Measurements from ENCODE around the gene CLEC2B.
A peak's percentile ranks its signal among the peaks of the same experiment; 100 is the strongest.

CLEC2B gene

DNA sequence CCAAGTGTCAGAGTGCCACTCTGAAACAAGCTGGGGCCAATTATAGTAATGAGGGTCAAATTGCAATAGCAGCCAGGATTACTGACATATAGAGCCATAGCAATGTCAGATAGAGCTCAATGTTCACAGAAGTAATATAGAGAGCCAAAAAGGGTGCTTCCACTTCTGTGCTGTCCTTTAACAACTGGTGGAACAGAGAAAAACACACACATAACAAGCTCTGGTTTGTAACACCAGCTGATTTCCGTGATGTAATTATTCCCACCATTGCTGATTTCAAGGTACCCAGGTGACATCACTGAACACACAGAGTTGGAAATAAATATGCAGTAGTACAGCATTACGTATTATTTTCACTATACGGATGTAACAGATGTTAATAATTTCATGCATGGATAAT is 3.0 kb upstream of the CLEC2B start:
- H3K4me3 ChIP-seq (ENCODE audit: control insufficient read depth, low read depth, low read length), result no peak overlapping the region
- TF ChIP-seq, protein P1, sequence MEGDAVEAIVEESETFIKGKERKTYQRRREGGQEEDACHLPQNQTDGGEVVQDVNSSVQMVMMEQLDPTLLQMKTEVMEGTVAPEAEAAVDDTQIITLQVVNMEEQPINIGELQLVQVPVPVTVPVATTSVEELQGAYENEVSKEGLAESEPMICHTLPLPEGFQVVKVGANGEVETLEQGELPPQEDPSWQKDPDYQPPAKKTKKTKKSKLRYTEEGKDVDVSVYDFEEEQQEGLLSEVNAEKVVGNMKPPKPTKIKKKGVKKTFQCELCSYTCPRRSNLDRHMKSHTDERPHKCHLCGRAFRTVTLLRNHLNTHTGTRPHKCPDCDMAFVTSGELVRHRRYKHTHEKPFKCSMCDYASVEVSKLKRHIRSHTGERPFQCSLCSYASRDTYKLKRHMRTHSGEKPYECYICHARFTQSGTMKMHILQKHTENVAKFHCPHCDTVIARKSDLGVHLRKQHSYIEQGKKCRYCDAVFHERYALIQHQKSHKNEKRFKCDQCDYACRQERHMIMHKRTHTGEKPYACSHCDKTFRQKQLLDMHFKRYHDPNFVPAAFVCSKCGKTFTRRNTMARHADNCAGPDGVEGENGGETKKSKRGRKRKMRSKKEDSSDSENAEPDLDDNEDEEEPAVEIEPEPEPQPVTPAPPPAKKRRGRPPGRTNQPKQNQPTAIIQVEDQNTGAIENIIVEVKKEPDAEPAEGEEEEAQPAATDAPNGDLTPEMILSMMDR (conservative IDR thresholded peaks at IDR 0.05; ENCODE audit: control insufficient read depth, insufficient read depth, low read depth, low read length), result no peak
- no peak for DNase-seq (ENCODE audit: low read depth)

GRCh38 chr12:9870286-9870866 is 1.2 kb upstream of the CLEC2B start:
- peak overlapping the region; percentile 65 for H3K4me3 ChIP-seq (ENCODE audit: control insufficient read depth, low read depth, low read length)
- TF ChIP-seq, protein P1 (conservative IDR thresholded peaks at IDR 0.05; ENCODE audit: control insufficient read depth, insufficient read depth, low read depth, low read length), result no peak
- DNase-seq (ENCODE audit: low read depth), result peak; percentile 49

DNA sequence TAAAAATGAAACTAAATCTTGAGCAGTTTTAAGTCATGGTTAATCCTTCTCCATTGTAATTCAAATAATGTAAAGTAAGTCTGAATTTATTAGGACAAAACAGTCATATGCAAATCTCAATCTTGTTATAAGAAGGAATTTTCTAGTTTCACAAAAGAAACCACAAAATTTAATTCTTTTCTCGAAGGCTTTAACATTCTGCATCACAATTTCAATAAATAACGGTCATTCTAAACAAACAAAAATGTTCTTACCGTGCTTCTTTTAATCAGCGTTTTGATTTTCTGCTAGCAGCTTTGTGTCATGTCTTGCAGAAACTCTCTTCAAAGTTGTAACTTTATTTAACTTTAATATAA is 225 bp downstream of the CLEC2B start:
- H3K4me3 ChIP-seq (ENCODE audit: control insufficient read depth, low read depth, low read length), result peak overlapping the region; percentile 65
- TF ChIP-seq, protein P1 (conservative IDR thresholded peaks at IDR 0.05; ENCODE audit: control insufficient read depth, insufficient read depth, low read depth, low read length), result no peak
- DNase-seq (ENCODE audit: low read depth), result no peak

- TF ChIP-seq, protein P1 (conservative IDR thresholded peaks at IDR 0.05; ENCODE audit: control insufficient read depth, insufficient read depth, low read depth, low read length), result no peak
- peak; percentile 39 for DNase-seq (ENCODE audit: low read depth)
- H3K4me3 ChIP-seq (ENCODE audit: control insufficient read depth, low read depth, low read length), result peak overlapping the region; percentile 65
These were observed 798 bp downstream of the CLEC2B start for GRCh38 chr12:9868311-9868801.

GRCh38 chr12:9867531-9867930 is 1.6 kb downstream of the CLEC2B start:
- peak; percentile 14 for DNase-seq (ENCODE audit: low read depth)
- TF ChIP-seq, protein P1 (conservative IDR thresholded peaks at IDR 0.05; ENCODE audit: control insufficient read depth, insufficient read depth, low read depth, low read length), result no peak
- peak overlapping the region; percentile 65 for H3K4me3 ChIP-seq (ENCODE audit: control insufficient read depth, low read depth, low read length)

DNA sequence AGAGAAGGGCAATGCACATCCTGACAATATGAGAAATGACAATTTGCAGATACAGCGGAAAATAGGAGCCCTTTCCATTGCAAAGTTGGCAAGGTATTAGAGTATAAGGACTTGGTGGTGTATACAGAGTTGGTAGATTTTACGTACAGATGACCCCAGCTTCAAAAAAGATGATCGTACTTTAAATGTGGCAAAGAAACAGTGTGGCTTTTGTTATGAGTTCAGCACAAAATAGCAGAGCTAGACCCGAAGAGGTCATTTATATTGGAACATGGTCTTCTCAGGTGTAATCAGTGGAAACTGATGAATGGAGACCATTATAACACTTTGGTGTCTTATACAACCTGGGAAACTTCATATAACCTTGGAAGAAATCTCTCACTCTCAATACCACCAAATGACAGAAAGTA is 2.3 kb downstream of the CLEC2B start:
- no peak for DNase-seq (ENCODE audit: low read depth)
- peak overlapping the region; percentile 65 for H3K4me3 ChIP-seq (ENCODE audit: control insufficient read depth, low read depth, low read length)
- TF ChIP-seq, protein P1 (conservative IDR thresholded peaks at IDR 0.05; ENCODE audit: control insufficient read depth, insufficient read depth, low read depth, low read length), result no peak

Data from fibroblast of mammary gland (primary cell).